HG03280 (cell line): ENCODE data around the gene CLASP1.
"Not testable (repeated sequence)": the region's sequence is repeated elsewhere in the genome, so short reads cannot be mapped to it uniquely, and the experiment has no call there.

Experiments used
- ATAC-seq: cut with Tn5 transposase; IDR thresholded peaks from one replicate; pipeline ENCODE4 v1.9.1; 2021; ENCODE audit warnings: mild to moderate bottlenecking, moderate library complexity; ENCODE audit not compliant: unreplicated experiment

CLASP1 gene

GRCh38 chr2:121438290-121438689 is 211.0 kb downstream of the CLASP1 start:
- not testable (repeated sequence) for ATAC-seq

GRCh38 chr2:121436918-121437317 is 212.3 kb downstream of the CLASP1 start:
- ATAC-seq, result no peak

DNA sequence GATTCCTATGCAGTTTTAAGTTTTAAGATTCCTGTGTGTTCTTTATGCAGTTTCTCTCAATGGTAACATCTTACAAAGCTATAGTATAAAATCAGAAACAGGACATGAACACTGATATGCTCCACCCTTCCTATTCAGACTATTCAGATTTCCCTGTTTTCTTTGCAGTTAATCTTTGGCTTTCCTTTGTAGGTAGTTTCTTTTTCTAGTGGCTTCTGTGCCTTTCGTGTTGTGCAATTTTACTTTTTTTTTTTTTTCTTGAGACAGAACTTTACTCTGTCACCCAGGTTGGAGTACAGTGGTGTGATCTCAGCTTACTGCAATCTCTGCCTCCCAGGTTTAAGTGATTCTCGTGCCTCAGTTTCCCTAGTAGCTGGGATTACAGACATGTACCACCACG is 213.5 kb downstream of the CLASP1 start:
- ATAC-seq, result no peak

GRCh38 chr2:121431214-121431613 is 218.0 kb downstream of the CLASP1 start:
- ATAC-seq, result no peak

GRCh38 chr2:121429927-121430520 is 219.2 kb downstream of the CLASP1 start:
- no peak for ATAC-seq

GRCh38 chr2:121429119-121429903 is 220.0 kb downstream of the CLASP1 start:
- ATAC-seq, result no peak

- ATAC-seq, result no peak
Observed at GRCh38 chr2:121427187-121427689, 222.0 kb downstream of the CLASP1 start.

- ATAC-seq, result no peak
Observed at GRCh38 chr2:121420486-121420885, 228.8 kb downstream of the CLASP1 start.

DNA sequence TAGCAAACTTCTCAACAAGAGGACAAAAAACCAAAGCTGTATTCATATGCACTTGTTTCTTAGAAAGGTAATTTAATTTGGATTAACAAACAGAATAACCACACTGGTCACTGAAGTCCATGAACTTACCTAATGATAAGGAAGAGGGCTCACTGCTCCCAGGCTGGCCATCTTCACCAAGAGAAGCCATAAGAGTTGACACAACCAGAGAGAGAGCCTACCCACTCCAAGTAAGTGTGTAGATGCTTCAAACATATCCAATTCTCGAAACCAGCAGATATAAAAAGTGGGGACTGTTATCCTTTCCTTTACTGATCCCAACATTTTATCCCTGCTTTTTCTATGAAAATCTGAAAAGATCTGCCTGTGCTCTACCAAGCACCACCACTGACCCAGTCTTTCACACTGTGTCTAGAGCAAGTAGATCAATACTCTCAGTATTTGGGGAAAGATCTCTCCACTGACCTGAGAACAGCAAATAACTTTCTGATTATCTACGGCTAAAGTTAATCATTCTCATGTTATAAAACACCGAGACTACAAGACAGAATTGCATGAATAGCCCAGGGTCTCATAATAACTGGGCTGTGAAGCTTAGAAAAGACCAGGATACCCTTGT is 230.1 kb downstream of the CLASP1 start:
- no peak for ATAC-seq

DNA sequence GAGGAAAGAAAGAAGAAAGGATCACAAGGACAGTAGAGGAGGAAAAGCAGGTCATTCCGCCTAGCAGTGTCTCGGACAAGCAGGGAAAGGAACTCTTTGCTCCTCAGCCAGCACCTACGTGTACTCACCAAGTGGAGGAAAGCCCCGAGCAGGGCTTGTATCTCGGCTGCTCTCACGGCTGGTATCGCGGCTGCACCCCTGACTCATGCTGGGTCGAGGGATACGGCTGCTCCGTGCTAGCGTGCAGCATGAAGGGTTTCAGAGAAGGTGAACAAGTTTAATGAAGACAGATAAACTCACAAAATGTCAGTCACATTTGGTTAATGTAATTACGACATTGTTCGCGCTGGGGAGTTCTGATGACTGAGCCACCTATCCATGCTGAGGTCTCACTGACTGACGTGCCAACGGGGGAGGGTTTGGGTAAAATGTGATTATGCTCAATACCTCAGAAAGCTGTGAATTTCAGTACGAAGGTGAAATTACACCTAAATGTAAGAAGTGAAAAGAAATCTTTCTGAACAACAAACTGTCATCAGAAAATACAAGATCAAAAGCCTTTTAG is 230.7 kb downstream of the CLASP1 start:
- ATAC-seq, result no peak

DNA sequence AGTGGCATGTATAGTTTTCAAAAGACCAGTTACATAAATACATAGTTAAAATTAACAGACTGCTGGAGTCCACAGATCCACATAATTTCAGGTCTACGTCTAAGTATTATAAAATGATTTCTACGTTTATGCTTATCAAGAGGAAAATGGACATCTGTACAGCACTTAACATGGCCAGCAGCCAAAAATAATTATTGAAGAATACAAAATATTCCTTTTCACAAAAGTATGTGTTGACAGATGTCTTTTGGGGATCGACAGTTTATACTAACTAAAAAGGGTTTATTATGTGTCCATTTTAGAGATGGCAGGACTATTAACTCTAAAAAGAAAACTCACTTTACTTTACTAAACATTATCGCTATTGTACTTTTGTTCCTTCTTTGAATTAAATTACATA is 231.4 kb downstream of the CLASP1 start:
- ATAC-seq, result no peak

DNA sequence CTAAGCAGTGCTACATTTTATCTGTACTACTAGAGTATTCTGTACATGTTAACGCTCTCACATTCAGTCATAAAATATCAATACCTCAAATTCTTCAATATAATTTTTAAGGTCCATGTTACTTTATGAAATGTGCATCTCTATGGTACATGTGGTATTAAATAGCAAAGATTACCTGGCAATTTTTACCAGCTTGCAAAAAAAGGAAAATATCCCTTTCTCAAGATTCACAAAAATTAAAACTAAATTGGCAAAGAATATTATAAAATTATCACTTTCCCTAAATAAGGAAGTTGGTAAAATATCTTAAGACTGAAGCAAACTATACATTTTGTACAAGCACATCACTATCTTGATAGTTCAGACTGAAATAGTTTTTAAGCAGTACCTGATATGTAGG is 233.5 kb downstream of the CLASP1 start:
- no peak for ATAC-seq

- no peak for ATAC-seq
Observed at GRCh38 chr2:121412349-121412748, 236.9 kb downstream of the CLASP1 start.

GRCh38 chr2:121409966-121410365 is 239.3 kb downstream of the CLASP1 start:
- no peak for ATAC-seq

DNA sequence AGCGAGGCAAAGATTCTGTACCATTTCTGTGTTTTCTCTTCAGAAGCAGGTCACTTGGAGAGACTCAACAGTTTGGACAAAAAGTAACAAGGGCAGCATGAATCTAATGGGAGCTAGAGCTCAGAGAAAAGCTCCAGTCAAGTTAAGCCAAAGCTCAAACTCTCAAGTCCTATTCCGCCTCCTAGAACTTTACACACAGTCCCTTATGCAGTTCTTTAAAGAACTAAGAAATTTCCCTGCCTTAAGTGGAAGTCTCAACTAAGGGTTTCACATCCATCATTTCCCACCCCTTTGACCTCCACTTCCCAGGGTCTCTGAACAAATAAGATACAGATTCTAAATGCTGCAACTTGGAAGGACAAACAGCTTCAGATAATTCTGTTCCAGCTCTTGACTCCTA is 239.9 kb downstream of the CLASP1 start:
- no peak for ATAC-seq

DNA sequence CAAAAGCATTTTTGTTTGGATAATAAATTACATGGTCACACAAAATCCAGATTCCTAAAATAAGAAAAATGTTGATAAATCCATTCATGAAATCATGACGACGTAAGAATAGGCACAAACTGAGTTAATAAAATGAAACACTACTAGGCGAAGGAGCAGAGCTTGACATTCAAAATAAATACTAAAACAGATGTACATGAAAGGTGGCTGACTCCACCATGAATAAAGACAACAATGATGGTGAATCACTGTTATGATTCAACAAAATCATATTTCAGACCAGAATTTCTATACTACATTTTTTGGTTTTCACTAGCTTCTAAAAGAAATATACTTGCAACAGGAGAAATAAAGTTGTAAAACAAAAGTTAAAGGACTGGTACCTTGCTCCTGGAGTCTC is 240.6 kb downstream of the CLASP1 start:
- ATAC-seq, result no peak

DNA sequence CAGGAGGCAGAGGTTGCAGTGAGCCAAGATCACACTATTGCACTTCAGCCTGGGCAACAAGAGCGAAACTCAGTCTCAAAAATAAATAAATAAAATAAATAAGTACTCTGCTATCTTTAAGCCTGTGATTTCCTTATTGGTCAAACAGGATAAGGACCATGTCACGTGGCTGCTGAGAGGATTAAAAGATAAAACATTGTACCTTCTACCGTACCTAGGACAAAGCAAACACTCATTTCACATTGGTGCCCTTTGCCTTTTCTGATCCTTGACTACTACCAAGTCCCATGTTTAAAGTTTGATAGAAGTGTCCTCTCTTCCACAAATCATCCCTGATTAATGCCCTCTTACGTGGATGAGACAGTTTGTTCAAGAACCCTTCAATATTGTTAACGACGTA is 244.0 kb downstream of the CLASP1 start:
- no peak for ATAC-seq

- ATAC-seq, result no peak
Observed at GRCh38 chr2:121400201-121400600, 249.1 kb downstream of the CLASP1 start.

DNA sequence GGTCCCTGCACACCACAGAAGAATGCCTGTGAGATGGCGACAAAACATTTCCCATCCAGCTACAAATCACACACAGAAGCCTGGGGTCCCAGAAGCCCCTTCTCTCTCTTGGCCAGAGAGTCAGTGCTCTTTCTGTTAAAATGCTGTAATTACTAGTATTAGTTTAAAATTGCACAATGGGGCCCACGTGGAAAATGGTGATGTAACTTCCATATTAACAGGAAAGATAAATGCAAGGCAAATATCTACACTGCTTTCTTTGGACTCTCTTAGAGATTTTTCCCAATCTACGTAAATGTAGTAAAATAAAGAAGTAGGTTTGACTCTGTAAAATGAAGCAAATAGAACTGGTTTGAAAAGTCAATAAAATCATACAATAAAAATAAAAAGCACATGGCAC is 250.4 kb downstream of the CLASP1 start:
- no peak for ATAC-seq

GRCh38 chr2:121390082-121390692 is 259.1 kb downstream of the CLASP1 start:
- ATAC-seq, result no peak

DNA sequence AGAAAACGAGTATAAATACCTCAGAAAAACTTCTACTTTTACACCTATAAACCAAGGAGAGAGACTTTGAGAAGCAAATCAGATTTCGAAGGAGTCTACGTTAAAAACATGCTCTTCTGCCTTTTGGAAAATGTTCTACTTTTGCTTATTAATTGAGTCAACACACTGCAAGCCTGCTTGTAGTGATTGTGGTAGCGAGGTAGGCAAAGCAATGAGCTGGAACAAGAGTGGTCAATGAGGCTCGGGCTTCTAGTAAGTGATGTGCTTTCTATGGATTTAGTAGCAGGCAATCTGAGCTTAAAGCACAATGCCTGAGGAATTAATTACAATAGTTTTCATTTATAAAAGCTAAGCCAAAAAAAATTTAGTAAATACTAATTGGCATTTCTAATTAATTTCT is 260.9 kb downstream of the CLASP1 start:
- ATAC-seq, result no peak
